GM18520 (cell line): Measurements from ENCODE around the gene ANKRD52.

ENCODE experiments used
- ATAC-seq: cut with Tn5 transposase; IDR thresholded peaks from one replicate; pipeline ENCODE4 v1.9.1; 2021; ENCODE audit not compliant: unreplicated experiment

ANKRD52 gene

DNA sequence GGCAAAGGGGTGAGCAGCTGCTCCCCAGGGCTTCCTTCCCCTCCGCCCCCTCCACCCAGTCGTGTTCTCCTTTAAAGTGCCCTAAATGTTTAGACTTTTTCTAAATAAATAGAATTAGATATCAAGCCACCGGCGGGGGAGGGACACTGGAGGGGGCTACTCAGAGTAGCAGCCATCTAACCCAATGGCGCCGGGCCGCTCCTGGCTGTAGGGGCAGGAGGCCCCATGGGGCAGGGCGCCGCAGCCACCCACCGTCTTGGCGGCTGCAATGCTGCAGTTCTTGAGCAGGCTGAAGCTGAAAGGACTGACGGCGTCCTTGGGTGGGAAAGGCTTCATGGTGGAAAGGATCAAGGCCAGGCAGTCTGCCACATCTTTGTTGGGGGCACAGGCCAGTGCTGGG, 15.2 kb downstream of the ANKRD52 start:
- no peak for ATAC-seq

DNA sequence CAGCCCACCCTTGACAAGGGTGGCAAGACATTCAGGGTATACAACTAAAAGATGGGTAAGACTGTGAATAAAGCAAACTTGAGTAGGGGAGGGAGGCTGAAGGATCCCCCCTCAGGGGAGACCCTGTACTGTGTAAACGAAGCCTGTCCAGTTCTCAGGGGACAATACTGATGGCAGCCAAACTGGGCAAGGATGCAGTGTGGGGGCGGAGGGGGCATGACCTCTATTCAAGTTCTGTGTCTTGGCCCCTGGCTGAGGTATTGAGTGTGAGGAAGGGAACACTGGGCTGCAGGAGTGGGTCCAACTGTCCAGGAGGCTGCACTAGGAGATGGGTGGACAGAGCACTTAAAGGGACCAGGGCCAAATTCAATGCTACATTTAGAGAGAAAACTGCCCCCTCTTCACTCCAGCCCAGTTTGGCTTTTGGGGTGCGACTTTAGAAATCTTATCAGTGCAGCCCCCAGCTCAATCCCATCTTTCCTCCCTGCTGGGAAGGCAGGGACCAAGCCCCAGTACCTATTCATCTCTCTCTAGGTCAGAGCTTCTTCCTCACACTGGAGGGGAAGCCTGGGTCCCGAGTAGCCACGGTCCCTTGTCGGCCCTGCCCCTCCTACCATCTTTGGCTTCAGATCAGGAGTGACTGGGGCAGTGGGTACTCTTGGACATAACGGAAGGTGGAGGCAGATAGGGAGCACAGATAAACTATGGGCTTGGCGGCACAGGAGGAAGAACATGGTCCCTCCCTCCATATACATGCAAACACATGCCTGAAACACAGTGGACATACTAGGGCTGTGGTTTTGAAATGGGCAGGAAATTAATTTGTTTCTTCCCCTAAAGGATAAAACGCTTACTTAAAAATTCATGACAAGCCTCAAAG, 16.5 kb downstream of the ANKRD52 start:
- no peak for ATAC-seq

DNA sequence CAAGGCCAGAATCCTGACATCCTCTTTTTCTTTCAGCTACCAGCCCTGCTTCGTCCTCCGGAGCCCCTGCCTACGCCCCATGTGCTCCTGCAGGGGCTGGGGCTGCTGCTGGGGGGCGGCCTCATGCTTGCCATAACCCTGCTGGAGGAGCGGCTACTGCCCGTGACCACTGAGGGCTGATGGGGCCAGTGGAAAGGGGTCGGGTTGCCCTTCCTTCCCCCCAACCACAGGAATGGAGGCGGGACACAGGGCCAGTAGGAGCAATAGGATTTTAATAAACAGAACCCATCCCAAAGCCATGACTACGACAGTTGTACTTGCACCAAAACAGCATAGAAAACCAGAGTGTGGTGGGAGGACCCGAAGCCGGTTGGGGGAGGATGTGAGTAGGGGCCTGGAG, 20.6 kb downstream of the ANKRD52 start:
- no peak for ATAC-seq

DNA sequence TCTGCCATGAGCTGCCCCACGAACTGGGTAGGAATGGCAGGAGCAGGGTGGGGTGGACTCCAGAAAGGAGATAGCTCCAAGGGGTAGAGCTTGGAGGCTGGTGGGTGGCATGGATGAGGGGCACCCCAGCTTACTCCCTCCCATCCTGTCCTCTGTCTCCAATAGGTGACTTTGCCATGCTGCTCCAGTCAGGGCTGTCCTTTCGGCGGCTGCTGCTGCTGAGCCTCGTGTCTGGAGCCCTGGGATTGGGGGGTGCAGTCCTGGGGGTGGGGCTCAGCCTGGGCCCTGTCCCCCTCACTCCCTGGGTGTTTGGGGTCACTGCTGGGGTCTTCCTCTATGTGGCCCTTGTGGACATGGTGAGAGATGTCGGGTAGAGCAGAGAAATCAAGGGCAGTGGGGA, 21.2 kb downstream of the ANKRD52 start:
- no peak for ATAC-seq

DNA sequence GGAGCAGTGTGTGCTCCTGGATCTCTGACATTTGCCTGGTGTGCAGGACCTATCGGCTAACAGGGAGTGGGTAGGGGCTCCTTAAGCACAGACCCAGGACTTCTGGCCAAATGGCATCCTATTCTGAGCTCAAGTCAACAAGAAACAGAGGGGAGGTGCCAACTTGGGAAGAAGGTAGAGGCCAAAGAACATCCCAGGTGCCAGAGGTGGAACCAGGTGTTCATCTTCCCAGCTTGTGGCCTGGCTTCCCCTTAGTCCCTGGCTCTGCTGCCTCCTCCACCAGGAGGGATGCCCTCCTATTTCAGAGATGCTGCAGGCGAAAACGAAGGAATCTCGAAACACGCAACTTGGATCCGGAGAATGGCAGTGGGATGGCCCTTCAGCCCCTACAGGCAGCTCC, 22.1 kb downstream of the ANKRD52 start:
- ATAC-seq, result no peak

DNA sequence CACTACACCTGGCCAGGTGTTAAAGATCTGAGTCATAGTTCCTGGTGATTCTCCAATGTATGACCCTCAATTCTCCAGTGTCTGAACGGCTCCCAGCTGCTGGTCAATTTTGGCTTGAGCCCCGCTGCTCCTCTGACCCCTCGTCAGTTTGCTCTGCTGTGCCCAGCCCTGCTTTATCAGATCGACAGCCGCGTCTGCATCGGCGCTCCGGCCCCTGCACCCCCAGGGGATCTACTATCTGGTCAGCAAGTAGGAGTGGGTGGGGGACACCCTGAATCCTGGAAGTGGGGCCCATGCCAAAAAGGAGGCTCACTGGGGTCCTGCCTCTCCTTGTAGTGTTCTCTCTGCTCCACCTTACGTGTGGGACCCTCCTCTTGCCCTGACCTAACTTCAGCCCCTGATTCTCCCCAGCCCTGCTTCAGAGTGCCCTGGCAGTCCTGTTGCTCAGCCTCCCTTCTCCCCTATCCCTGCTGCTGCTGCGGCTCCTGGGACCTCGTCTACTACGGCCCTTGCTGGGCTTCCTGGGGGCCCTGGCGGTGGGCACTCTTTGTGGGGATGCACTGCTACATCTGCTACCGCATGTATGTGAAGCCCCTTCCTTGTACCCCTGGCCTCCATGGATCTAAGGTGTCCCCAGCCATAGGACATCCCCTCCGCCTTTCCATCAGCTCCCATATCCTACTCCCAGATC, 23.3 kb downstream of the ANKRD52 start:
- ATAC-seq, result no peak

DNA sequence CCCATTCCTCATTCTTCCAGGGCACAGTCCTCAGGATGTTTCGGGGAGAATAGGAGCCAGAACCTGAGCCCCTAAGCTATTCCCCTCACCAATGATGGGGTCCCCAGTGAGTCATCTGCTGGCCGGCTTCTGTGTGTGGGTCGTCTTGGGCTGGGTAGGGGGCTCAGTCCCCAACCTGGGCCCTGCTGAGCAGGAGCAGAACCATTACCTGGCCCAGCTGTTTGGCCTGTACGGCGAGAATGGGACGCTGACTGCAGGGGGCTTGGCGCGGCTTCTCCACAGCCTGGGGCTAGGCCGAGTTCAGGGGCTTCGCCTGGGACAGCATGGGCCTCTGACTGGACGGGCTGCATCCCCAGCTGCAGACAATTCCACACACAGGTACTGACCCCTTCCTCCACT, 27.0 kb downstream of the ANKRD52 start:
- ATAC-seq, result no peak

DNA sequence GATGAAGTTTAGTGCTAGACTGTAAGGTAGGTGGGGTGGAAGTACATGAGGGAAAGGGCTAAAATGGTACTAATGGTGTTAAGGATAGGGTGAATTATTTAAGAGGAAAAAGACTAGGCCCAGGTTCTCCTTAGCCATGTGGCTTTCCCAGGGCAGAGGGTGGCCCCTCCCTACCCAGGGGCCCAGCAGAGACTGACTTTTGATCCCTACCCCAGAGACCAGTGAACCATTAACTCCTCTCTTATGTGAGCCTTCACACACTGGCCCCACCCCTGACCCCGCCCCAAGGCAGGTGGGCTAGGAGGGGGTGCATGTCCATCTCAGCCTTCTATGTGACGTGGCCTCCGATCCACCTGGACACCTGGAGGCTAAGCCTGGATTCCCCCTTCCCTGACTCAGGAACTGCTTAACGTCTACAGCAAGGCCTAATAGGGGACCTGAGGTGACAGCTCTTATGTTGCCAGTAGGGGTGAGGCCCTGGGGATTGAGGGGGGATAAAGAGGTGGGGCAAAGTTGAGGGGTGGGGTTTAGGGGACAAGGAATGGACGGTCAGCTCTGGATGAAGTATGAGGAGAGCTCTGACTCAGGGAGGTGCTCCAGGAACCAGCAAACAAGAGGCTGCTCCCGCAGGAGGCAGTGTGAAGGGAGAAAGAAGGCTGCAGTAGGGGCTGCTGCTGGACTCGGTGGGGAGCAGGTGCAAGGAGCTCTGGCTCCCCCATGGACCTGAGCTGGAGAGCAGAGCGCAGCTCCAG, 27.6 kb downstream of the ANKRD52 start:
- no peak for ATAC-seq

DNA sequence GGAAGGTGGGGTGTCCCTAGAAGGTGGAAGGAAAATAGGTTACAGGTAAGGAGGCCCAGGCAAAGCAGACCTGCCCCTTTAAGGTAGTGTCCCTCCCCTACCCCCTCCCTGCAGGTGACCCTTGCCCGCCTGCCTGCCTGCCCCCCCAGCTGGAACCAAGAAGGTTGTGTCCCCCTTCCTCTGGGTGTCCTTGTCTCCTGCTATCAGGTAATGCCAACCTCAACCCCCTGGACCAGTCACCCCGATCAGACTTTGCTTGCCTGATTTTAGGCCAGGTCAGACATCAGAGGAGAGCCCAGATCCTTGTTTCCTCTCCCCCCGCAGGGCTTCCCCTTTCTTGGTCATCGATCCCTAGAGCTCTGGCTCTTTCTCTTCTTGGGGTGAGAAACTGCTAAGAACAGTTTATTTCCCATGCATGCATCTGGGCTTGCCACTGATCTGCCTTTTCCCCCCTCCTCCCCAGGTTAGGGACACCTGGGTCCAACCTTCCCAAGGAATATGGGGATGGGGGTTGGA, 28.2 kb downstream of the ANKRD52 start, which contains the start of gene SLC39A5:
SLC39A5 (plus strand) TSS at position 136 of the 516 bp plus-strand sequence. CDS start 1,224 bp downstream, outside the sequence.
- no peak for ATAC-seq

DNA sequence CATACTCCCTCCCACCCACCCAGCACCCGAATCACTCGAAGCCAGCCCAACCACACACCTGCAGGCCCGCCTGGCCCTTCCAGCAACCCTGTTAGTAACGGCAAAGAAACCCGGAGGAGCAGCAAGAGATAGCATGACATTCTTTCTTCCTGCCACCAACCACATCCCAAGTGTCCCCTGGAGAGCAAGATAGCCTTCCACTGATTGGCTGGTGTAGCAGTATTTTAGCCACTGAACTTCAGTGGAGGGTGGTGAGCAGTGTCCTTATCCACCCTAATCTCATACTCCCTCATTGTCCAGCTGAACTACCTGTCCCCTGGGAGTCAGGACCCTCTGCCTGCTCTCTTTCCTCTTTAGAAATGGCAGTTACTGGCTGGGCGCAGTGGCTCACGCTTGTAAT, 29.1 kb downstream of the ANKRD52 start:
- ATAC-seq, result no peak

DNA sequence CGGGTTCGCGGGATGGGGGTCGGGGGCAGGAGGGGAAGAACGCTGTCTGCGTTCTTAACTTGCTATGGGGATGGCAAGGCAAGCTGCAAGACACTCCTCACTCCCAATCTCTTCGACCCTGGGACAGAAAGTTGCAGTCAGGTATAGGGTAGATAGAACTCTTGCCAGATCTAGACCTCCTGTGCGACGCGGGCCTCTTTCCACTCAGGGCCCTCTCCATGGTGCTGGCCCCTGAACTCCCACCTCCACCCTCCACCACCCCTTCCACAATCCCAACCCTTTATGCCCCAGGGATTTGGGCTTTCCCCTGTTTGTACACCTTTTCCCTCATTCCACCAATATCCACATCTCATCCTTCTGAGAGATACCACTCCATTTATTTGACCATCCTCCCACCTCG, 33.2 kb downstream of the ANKRD52 start:
- ATAC-seq, result no peak

DNA sequence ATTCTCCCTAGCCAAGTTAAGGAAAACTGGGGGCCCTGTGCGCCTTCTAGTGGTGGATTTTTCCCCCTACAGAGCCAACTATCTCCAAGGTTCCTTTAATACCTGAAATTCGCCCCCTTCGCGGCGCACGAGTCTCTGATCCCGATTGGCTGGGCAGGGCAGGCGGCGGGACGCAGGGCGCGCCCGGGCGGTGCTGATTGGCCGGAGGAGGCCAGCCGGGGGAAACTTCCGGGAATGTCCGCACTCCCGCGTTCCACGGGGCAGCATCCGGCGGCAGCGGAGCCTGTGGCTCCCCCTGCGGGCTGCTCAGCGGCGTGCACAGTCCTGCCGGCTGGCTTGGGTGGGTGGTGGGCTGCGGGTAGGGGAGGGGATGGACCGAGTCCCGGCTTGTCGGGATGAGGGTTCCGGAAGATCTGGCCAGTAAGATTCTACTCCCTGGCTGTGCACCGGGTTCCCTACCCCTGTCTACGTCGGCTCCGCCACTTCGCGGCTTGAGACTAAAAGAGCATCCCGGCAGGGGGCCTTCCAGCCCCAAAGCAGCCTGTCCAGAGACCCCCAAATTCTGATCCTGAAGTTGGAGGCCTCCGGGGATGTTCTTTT, 34.0 kb downstream of the ANKRD52 start, which contains the start of gene NABP2:
NABP2 (plus strand) TSS at position 241 of the 600 bp plus-strand sequence. CDS start 515 bp downstream, outside the sequence.
- ATAC-seq, result peak; percentile 72

DNA sequence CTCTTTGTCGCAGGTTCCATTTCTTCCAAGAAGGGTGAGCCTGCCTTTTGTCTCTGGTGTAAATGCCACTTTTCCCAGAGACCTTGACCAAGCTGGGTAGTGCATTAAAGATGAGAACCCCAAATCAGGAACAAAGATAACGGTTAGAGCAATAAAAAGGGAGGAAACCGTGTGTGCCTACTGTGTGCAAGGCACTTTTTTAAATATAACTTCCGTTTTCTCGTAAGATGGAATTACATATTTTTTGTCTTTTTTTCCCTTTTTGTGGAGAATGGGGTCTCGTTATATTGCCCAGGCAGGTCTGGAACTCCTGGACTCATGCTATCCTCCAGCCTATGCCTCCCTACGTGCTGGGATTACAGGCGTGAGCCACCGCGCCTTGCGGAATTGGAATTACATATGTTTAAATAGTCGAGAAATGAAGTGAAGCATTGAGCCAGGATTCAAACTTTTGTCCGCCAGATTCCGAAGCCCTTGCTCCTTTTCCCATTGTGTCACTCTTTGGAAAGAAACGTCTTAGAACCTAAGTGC, 34.5 kb downstream of the ANKRD52 start:
- ATAC-seq, result no peak

DNA sequence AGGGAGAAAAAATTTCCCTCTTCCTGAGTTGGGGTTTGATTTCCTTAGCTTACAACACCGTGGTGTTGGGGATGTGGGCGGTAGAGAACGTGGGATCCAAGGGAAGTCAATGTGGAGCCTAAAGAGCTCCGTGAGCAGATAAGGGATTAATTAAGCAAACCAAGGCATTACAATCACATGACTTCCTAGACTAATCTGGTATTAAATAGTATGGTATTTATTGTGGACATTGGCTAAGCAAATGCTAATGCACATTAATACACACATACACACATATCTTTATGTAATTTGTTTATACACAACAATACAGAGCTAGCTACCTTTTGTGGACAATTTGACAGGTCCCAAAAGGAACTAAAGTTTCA, 35.7 kb downstream of the ANKRD52 start:
- no peak for ATAC-seq

DNA sequence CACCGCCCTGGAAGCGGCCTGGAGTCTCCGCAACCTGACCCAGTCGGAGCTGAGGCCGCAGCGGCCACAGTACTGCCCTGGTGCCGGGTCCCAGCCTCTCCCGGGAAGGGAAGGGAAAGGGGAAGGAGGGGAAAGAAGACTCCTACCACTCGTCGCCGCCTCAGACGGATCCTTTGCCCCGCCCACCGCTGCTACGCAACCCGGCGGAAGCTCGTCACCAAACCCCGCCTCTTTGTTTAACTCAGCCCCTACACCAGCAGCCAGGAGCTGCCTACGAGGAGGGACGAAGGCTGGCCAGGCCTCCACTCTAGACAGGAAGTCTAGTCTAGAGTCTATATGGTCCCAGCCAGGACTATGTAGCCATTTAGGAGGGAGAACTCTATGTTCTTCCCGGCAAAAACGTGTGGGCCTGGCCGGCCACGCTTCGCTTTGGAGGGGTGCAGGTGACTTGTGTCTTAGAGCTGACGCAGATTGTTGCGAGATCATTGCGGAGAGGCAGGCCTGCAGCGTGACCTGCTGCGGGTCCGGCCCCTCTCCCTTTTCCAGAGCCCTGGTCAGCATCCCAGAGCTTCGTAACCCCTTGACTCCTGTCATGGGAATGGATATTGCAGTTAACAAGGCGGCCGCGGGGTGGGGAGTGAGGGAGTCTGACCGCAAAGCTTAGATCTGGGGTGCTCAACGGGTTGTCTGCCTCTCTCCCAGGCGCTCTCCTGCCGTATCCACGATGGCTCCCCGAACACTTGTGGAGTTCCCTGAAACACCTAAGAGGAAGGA, 36.2 kb downstream of the ANKRD52 start, which contains the start of gene RNF41:
RNF41 (minus strand) TSS at position 166 of the 774 bp plus-strand sequence. CDS start 7,875 bp downstream, outside the sequence.
- peak; percentile 82 for ATAC-seq

DNA sequence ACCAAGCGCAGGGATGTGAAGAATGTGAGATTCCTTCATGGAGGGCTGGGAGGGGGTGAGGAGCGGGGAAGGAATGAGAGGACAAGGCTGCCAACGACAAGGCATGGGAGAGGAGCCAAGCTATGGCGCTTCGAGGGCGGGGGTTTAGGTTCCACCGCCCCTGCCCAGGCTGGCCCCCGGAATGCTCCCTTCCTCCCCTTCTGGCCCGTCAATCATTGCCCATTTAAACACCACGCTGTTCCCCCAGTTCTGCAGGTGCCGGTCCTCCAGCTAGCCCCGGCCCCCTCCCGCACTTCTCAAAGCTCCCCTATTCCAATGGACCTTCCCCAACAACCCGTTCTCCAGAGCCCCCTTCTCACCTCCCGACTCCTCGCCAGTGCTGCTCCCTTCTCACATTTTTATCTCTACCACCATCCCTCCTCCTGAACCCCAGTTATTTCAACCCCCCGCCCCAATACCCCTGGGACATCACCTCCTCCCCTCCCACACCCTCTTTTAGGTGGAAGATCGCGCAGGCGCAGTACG, 36.9 kb downstream of the ANKRD52 start:
- no peak for ATAC-seq

DNA sequence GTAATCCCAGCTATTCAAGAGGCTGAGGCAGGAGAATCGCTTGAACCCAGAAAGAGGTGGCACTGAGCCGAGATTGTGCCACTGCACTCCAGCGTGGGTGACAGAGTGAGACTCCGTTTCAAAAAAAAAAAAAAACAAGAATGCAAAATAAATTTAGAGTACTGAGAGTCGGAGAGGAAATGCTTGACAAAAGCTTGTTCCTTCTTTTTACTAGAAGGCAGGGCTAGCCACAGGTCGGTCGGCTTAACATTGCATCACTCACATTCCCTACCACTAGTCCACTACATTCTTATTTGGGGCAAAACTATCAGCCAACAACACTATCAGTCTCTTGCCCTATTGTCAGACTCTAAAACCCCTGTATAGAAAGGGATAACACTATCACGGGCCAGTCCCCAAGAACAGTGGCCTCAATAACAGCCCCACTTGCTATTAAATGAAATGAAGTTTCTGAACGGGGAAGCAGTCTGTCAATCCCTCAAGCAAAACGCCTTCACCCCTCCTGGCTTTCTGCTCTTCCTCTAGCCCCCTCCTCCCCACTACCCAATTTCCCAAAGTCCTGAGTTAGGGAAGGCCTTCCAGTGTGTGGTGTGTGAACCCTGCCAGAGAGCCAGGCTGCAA, 37.5 kb downstream of the ANKRD52 start:
- no peak for ATAC-seq

DNA sequence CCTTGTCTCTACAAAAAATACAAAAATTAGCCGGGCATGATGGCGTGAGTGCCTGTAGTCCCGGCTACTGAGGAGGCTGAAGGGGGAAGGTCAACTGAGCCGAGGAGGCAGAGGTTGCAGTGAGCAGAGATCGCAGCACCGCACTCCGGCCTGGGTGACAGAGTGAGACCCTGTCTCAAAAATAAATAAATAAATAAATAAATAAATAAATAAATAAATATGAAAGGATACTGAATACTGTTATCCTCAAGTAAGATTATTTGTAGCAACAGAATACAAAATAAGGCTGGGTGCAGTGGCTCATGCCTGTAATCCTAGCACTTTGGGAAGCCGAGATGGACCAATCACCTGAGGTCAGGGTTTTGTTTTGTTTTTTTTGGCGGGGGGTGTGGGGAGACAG, 38.3 kb downstream of the ANKRD52 start:
- no peak for ATAC-seq

DNA sequence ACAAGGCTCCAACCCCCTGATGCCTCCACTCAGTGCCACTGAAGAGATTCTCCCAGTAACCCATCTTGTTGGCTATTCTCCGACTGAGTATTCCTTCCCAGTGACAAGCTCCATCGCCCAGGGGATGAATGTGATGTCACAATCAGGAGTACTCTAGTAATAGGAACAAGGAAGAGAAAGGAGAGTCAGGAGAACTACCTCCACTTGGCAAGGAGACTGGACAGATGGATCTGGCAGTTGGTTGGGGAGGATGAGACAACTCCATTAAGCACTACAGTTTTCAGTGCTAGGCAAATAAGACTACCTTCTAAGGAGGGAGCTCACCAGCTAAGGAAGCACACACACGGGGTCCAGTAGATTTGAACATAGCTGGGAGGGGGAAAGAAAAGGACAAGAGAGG, 41.7 kb downstream of the ANKRD52 start:
- ATAC-seq, result no peak
